Measurements from ENCODE around the gene PDE5A. TPM values are rescaled to one million over a fixed set of nuclear protein-coding genes. Genes with fewer than 3 reads are reported as not detected.

PDE5A gene
- total and polyA plus RNA-seq, 2 donors (not counting 1 experiment from before 2014, with no cell fraction given): 0.49 to 1.4 TPM

- Mint-ChIP-seq H3K27ac (no peak overlapping the region), H3K4me3 (no peak overlapping the region), H3K9me3 (ENCODE audit: insufficient read depth) (no peaks in the 10 kb centered on the region), H3K27me3 (peaks cover 12% of the 10 kb centered on the region), H3K4me1 (no peaks in the 10 kb centered on the region)
- CTCF ChIA-PET: interaction anchor here (0.6 kb wide), 1 partner anchor 29 kb away, joined by 4 read pairs; no protein-coding TSS in a partner anchor
- Histone ChIP-seq H3K4me2 (replicated peaks; ENCODE audit: low read depth, low read length, poor library complexity, severe bottlenecking) (no peak overlapping the region), H3K27ac (ENCODE audit: low read length in 2 of 2) (no peak overlapping the region), H3K9me3 (ENCODE audit: control extremely low read depth in 1 of 3, control insufficient read depth in 2 of 3, insufficient read depth in 1 of 3, low read length in 2 of 3) (no peaks in the 10 kb centered on the region), H4K20me1 (ENCODE audit: control insufficient read depth, insufficient read depth, low read length, poor library complexity, severe bottlenecking) (no peaks in the 10 kb centered on the region), H3K4me3 (ENCODE audit: control extremely low read depth in 1 of 5, extremely low read depth in 1 of 5, insufficient read depth in 1 of 5, low read depth in 2 of 5, low read length in 4 of 5) (no peak overlapping the region), H2AFZ (ENCODE audit: insufficient read depth, low read depth, low read length, poor library complexity, severe bottlenecking) (no peak overlapping the region), H3K9ac (ENCODE audit: low read length) (no peak overlapping the region), H3K27me3 (replicated peaks in 1 of 4; ENCODE audit: control extremely low read depth in 1 of 4, control insufficient read depth in 3 of 4, insufficient read depth in 4 of 4, low read length in 3 of 4) (no peaks in the 10 kb centered on the region), H3K36me3 (replicated peaks in 1 of 2; ENCODE audit: control extremely low read depth in 1 of 2, control insufficient read depth in 1 of 2, extremely low read depth in 1 of 2, insufficient read depth in 2 of 2, low read length in 1 of 2) (no peaks in the 10 kb centered on the region), H3K4me1 (ENCODE audit: control insufficient read depth in 2 of 2, insufficient read depth in 2 of 2, low read length in 2 of 2) (no peaks in the 10 kb centered on the region), H3K79me2 (ENCODE audit: control insufficient read depth, insufficient read depth, low read length) (no peaks in the 10 kb centered on the region)
- intact Hi-C loops (cut with micrococcal nuclease): no loop called here
- no peak for ATAC-seq (ENCODE audit: low read depth)
- no CpG with 5 or more reads among the region's 4 CpGs for WGBS (ENCODE audit: insufficient coverage)
- TF ChIP-seq EZH2 (IDR thresholded peaks at IDR 0.05; ENCODE audit: borderline replicate concordance, insufficient read depth, low read depth, low read length, poor library complexity, severe bottlenecking) (no peak), CTCF (IDR thresholded peaks at IDR 0.05) (no peak)
- POLR2A ChIA-PET: no interaction called here
- no peak for DNase-seq
These were observed 25.4 kb upstream of the PDE5A start for GRCh38 chr4:119653990-119654389.

GRCh38 chr4:119652998-119653397 lies 24.4 kb upstream of the PDE5A start:
- intact Hi-C loops (cut with micrococcal nuclease): no loop called here
- Histone ChIP-seq H3K9me3 (ENCODE audit: control extremely low read depth in 1 of 3, control insufficient read depth in 2 of 3, insufficient read depth in 1 of 3, low read length in 2 of 3) (no peaks in the 10 kb centered on the region), H4K20me1 (ENCODE audit: control insufficient read depth, insufficient read depth, low read length, poor library complexity, severe bottlenecking) (no peaks in the 10 kb centered on the region), H3K27me3 (replicated peaks in 1 of 4; ENCODE audit: control extremely low read depth in 1 of 4, control insufficient read depth in 3 of 4, insufficient read depth in 4 of 4, low read length in 3 of 4) (no peaks in the 10 kb centered on the region), H3K4me3 (ENCODE audit: control extremely low read depth in 1 of 5, extremely low read depth in 1 of 5, insufficient read depth in 1 of 5, low read depth in 2 of 5, low read length in 4 of 5) (no peak overlapping the region), H3K36me3 (replicated peaks in 1 of 2; ENCODE audit: control extremely low read depth in 1 of 2, control insufficient read depth in 1 of 2, extremely low read depth in 1 of 2, insufficient read depth in 2 of 2, low read length in 1 of 2) (no peaks in the 10 kb centered on the region), H2AFZ (ENCODE audit: insufficient read depth, low read depth, low read length, poor library complexity, severe bottlenecking) (no peak overlapping the region), H3K27ac (ENCODE audit: low read length in 2 of 2) (no peak overlapping the region), H3K79me2 (ENCODE audit: control insufficient read depth, insufficient read depth, low read length) (no peaks in the 10 kb centered on the region), H3K4me1 (ENCODE audit: control insufficient read depth in 2 of 2, insufficient read depth in 2 of 2, low read length in 2 of 2) (no peaks in the 10 kb centered on the region), H3K4me2 (replicated peaks; ENCODE audit: low read depth, low read length, poor library complexity, severe bottlenecking) (no peak overlapping the region), H3K9ac (ENCODE audit: low read length) (no peak overlapping the region)
- ChIA-PET POLR2A (no interaction called here), CTCF (no interaction called here)
- DNase-seq (no peak), ATAC-seq (ENCODE audit: low read depth) (no peak)
- H3K4me3 Mint-ChIP-seq: no peak overlapping the region
- H3K4me1 Mint-ChIP-seq: no peaks in the 10 kb centered on the region
- no CpG with 5 or more reads among the region's 1 CpG for WGBS (ENCODE audit: insufficient coverage)
- H3K27me3 Mint-ChIP-seq: peaks cover 18% of the 10 kb centered on the region
- no peaks in the 10 kb centered on the region for H3K9me3 Mint-ChIP-seq (ENCODE audit: insufficient read depth)
- TF ChIP-seq CTCF (IDR thresholded peaks at IDR 0.05) (no peak), EZH2 (IDR thresholded peaks at IDR 0.05; ENCODE audit: borderline replicate concordance, insufficient read depth, low read depth, low read length, poor library complexity, severe bottlenecking) (no peak)
- no peak overlapping the region for H3K27ac Mint-ChIP-seq
